Stimulated activated CD4-positive, alpha-beta T cell treated with anti-CD3 and anti-CD28 coated beads, Interleukin-2, amount 100 ng/mL, for 48 hours (primary cell): ENCODE measurements around the gene COL4A3.

Experiments
- DNase-seq, 2 donors: peaks; one replicate each; pipeline ENCODE4 v3.0.0-alpha.2; 2020

The COL4A3 gene

DNA sequence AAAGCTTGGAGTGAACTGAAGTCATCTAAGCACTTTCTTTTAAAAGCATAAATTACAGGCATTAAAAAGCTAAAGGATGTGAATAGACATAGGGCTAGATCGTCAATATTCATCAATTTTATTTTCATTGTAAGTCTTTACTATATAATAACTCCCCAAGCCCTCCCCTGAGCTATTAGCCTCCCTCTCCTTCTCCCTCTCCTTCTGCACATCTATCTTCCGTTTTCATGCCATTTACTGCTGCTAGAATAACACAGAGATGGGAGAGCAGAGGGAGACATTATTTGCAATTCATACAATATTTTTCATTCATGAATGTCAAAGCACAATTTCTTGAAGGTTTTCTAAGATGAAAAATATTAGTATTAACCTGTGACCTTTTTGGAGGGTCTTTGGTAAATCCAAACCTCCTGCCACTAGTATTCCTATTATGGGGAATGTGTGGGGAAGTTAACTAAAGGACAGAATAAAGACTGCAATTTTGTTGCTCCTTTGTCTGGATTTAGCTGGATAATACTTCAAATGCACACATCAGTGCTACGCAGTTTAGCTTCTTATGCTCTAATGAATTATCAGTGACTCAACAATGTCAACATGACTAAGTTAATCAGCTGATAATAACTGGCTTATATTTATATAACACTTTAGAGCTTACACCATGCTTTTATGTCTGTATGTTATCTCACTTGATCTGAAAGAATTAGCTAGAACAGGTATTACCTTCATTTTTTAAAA lies 132.4 kb downstream of the COL4A3 start:
- DNase-seq: no peak

DNA sequence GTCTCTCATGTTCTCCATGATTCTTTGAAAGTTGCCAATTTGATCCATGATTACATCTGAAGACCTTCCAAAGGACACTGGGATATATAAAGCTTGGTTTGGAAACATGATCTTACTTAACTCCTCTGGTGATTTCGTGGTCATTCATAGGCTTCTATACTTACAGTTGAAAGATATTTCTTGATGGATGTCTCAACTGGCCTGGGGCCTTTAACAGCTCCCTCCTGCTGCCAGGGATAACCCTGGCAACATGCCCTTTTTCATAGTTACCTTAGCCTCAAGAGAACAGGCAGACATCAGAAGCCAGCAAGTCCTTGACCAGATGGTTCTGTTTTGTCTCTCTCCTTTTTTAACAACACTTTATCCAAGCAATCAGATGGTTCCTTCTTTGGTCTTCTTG lies 137.1 kb downstream of the COL4A3 start:
- no peak for DNase-seq

DNA sequence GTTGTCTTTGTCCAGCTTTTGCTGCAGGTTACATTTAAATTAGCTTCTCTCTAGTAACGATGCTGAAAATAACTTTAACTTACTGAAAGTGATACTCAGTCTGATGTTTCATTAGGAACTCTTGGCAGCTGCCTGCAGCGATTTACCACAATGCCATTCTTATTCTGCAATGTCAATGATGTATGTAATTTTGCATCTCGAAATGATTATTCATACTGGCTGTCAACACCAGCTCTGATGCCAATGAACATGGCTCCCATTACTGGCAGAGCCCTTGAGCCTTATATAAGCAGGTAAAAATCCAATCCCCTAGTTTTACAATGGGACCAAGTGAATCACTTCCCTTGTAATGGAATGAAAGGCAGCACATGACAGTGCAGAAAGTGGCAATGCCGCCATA lies 144.4 kb downstream of the COL4A3 start:
- DNase-seq: no peak

DNA sequence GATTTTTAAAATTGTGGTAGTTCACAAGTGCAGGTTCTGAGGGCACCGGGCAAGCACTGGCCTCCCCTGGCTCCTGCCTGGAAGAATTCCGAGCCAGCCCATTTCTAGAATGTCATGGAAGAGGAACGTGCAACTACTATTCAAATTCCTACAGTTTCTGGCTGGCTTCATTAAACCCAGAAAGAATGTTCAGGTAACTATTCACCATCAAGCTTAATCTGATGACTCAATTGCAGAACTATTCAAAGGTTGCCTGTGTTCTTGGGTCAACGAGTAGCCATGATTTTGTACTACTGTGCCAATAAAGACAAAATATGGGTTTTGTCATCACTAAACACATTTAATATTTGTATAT lies 146.3 kb downstream of the COL4A3 start:
- no peak for DNase-seq

DNA sequence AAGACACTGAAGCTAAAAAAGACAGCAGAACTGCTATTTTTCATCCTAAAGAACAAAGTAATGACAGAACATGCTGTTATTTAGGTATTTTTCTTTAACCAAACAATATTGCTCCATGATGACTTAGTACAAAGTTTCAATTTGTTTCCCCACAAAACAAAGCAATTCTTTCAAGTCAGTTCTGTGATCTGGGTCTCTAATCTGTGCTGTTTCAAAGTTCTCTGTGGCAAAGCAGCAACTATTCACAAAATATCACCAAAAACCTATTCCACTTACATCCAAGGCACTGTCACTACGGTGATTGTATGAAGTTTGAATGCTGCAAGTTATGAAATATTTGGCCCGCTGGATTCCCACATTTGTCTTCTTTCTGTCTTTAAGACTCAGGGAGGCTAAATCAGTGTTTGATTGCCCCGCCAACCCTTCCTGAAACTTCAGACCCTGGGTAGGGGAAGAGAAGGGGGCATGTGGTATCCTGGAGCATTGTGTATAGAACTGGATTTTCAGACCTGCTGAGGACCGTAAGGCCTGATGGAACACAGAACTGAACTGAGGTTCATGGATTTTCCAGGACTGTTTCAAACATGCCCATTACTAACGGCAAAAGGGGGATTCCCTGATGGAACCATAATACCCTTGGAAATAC lies 147.6 kb downstream of the COL4A3 start:
- no peak for DNase-seq

DNA sequence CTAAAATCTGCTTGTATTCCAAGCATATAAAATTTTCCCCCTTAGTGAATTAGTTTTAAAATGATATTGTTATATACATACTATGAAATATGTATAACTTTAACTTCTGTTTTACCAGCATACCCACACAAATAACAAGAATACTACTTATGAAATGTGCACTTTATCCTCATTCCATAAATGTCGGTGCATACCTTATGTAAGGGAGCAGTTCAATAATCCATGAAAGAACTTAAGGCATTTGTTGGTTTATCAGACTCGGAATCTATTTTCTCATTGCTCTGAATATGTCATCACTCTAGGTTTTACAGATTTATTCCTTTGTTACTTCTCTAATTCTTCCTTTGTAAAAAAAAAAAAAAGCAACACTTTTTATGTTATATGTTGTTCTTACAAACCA lies 148.2 kb downstream of the COL4A3 start:
- DNase-seq: no peak

DNA sequence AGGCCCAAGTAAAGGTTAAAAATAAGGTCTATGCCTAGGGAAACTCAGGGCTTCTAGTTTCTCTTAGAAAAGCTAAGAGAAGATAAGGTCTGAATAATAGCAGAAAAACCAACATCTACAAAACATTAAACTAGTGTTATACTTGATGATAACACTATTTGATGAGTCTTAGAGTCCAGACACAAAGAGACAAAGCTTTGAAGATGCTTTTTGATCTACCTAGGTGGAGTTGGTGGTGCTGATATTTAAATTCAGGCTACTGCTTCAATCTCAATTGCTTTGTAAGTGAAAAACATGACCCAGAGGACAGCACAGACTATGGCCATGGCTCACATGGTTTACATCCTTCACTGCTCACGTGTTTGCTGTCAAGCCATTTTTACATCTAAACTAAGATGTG lies 148.9 kb downstream of the COL4A3 start:
- DNase-seq: no peak

DNA sequence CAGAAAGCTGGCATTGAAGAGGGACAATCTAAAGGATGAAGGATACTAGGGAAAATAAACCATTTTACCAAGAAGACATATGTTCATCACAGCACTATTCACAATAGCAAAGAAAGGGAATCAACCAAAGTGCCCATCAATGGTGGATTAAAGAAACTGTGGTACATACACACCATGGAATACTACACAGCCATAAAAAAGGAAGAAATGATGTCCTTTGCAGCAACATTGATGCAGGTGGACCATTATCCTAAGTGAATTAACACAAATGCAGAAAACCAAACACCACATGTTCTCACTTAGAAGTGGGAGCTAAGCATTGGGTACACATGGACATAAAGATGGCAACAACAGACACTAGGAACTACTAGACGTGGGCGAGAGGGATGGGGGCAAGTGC lies 153.4 kb downstream of the COL4A3 start:
- DNase-seq: no peak

DNA sequence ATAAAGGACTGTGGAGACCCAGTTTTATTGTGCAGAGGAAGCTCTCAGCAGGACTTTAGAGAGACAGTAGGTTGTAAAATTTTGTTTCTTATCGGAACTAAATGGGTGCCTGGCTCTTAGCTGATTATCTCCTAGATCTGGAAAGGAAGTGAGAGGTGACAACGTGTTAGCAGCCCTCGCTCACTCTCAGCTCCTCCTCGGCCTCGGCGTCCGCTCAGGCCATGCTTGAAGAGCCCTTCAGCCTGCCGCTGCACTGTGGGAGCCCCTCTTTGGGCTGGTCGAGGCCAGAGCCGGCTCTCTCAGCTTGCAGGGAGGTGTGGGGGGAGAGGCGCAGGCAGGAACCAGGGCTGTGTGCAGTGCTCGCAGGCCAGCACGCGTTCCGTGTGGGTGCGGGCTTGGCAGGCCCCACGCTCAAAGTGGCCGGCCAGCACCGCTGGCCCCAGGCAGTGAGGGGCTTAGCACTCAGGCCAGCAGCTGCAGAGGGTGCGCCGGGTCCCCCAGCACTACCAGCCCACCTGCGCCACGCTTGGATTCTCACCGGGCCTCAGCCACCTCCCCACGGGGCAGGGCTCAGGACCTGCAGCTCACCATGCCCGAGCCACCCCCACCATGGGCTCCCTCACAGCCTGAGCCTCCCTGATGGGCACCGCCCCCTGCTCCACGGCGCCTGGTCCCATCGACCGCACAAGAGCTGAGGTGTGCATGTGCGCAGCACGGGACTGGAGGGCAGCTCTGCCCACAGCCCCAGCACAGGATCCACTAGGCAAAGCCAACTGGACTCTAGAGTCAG lies 156.1 kb downstream of the COL4A3 start:
- DNase-seq: no peak

DNA sequence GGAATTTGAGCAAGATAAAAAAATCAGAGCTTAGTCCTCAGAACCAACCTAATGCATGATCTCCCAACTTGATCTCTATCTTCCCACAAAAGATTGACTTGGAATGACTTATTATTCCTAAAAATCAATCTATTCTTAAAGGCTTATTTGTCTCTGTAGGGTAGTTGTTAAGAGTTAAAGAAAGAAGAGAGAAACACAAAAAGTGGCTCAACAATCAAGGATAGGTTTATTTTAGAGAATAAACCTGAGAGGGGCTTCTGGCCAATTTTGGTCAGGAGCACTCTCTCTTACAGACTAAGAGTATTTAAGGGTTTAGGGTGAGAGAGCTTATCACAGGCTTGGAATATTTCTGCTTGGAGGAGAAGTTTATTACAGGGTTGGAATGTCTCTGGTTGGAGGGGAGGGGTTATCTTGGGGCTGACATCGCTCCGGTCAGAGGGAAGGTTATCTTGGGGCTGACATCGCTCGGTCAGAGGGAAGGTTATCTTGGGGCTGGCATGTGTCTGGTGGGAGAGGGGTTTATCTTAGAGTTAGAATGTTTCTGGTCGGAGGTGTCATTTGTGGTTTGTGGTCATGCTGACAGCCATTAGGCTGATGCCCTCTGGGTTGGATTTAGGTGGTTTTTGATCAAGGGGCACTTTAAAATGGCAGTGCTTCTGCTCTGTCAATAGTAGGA lies 158.2 kb downstream of the COL4A3 start:
- DNase-seq: no peak

DNA sequence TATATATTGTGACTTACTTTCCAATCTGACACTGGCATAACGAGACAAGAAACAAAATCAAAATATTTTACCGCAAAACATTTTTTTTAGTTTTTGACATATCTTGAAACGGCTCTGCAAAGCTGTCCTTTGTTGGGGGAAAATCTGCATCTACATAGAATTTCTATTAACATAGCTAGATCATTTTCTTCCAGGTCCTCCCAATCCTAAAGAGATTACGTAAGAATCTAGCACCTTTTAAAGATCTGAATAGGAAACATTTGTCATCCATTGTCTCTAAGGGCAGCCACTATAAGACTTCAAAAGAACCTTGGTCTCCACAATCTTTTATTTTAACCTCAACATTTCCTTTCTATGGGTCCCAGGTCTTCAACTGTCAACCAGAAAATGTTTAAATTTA lies 159.4 kb downstream of the COL4A3 start:
- no peak for DNase-seq

DNA sequence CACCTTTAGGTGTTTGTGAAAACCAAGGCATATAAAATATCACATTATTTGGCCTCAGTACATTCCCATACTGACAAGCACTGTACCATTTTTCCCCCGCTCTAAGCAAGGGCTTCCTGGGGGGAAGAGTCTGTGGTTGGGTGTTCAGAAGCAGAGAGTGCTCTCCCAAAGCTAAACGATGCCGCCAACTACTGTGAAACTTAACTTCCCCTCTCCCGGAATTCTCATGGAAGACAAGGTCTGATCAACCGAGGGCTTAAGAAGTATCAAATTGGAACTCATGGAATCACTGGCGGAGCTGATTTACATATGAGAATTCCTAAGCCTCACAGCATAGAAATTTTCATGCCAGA lies 160.2 kb downstream of the COL4A3 start:
- peak in 1 of 2 donors; percentile 2 for DNase-seq

DNA sequence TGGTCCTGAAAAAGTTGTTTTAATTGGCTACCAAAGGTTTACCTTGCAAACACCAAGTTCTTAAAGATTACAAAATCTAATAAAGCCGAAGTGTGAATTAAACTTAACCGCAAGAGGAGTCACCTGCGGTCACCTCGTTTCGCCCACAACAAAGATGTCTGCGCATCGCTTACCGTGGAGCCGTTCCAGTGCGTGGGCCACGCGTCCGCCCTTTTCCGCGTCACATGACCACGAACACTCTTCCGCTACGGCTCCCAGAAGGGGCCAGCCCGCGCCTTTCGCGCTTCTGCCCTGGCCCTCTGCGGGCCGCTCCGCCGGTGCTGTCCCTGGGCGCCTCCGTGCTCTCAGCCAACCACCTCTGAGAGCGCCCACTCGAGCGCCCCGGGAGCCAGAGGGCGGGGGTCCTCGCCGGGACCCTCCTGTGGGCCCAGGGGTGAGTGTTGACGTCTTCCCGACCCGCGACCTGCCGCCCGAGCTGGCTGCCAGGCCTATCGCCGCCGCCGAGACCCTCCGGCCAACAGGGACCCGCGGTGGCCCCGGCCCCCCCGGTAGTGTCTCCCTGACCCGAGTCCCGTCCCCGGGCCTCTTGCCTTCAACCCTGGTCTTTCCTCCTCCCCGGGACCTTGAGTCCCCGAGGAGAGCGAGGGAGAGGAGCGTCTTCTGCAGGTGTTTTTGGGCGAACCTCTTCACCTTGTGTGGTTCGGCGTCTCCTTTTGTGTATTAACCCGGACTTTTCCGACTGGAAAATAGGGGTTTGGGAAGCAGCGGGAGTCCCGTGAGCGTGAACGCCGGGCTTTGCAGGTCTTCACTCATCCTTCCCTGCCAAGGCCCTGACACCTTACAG lies 160.8 kb downstream of the COL4A3 start, which contains the start of gene MFF:
Gene MFF, plus strand, starts transcription at position 257 of the 844 bp plus-strand sequence. CDS start 5,415 bp downstream, outside the sequence.
- peak; percentile 88 to 89 for DNase-seq

DNA sequence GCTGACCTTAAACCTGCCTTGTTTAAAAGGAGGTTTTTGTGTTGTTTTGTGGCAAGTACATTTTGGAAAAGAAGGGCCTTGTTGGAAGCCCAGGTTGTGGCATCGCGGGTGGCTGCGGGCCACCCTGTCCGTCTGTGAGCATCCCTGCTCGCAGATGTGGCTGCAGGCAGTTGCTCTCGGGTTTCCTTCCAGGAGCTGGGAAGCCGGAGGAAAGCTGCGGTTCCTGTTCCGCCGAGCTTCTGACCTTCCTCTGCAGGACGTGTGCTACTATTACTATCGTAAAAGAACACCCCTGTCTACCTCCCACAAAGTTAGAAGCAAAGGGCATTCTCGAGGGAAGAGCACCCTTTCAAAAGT lies 161.4 kb downstream of the COL4A3 start:
- DNase-seq: peak; percentile 1 to 6

DNA sequence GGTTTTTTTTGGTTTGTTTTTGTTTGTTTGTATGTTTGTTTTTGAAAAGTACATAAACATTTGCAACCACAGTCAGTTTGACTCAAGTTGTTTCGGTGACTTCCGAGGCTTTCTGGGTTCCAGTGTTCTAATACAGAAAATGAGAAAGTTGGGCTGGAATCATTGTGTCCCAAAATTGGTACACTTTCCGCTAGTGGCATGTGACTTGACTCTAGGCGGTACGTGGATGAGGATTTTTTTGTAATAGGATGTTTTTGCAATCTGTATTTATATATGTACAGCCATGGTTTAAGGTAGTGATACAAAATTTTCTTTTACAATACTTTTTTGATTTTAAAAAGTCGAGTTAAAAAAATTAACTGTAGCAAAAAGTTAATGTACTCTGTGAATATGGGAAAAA lies 162.4 kb downstream of the COL4A3 start:
- no peak for DNase-seq

DNA sequence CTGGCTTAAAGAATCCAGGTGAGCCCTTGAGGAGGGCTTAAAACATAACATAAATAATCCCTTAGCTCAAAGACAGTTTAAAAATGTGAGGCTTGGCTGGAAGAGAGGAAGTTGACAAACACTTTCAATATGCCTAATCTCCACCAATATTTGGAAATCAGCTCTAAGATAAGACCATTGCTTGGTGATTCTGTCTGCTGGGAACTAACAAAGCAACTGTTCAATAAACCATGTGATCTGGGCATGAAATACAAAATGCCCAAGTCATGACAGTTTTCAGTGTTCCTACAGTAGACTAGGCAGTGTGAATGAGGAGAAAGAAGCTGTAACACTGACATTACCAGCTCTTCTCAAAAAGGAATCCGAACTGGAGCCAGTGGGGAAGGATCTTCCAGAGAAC lies 171.3 kb downstream of the COL4A3 start:
- no peak for DNase-seq

DNA sequence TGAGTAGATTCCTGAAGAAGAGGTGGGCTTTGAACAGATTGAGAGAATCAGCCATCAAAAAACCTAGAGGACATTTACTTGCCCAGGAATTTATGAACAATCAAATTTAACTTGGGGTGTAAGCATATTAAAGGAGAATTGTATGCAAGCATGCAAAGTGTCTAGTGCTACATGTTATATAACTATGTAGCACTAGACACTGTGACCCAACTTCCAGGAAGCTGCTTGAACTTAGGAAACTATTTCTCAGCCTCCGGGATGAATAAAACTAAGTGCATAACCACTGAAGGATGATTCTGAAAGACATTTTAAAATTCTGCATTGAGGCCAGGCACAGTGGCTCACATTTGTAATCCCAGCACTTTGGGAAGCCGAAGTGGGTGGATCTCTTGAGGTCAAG lies 173.0 kb downstream of the COL4A3 start:
- DNase-seq: no peak

DNA sequence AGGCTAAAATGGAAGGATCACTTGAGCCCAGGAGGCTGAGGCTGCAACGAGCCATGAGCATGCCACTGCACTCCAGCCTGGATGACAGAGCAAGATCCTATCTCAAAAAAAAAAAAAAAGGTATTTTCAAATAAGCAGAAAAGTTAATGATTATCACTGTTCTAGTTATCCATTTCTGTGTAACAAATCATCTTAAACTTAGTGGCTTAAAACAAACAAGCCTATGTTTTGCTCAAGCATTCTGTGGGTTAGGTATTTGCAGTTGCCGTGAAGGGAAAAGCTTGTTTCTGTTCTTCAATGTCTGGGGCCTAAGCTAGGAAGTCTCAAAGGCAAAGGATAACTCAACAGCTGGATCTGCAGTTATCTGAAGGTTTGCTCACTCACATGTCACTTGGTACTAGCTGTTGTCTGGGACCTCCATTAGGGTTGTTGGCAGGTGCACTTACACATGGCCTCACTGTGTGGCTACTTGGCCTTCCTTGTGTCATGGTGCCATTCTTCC lies 174.7 kb downstream of the COL4A3 start:
- DNase-seq: no peak

DNA sequence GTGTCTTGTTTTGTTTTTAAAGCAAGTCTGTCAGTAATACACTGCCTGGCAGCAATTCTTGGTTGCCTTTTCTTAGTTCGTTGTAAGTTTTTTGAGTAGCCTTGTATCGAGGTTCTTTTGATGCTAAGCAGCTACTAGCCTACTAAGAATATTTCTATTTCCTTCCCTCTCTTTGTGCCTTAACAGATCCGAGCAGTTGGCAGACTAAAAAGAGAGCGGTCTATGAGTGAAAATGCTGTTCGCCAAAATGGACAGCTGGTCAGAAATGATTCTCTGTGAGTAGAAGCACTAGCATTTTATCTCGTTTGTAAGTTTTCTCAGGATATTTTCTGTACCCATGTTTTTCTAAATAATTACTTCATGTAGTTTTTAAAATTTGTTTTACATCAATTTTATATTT lies 175.7 kb downstream of the COL4A3 start:
- DNase-seq: no peak

DNA sequence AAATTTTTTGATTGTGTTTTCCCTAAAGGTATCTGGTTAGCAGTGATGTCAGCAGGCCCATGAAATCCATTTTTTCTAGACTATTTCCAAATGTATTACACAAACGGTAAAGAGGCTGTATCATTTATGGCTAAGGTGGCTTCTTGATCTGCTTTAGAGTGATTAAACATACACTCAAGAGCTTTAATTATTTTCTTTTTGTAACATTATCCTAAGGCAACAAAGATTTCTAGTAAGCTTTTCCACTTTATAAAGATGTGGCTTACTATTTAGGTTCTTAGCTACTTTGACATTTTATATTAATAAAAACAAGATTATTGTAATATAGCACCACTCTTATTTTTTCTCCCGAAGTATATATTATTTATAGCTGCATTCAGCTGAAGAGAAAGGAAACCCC lies 177.1 kb downstream of the COL4A3 start:
- no peak for DNase-seq

DNA sequence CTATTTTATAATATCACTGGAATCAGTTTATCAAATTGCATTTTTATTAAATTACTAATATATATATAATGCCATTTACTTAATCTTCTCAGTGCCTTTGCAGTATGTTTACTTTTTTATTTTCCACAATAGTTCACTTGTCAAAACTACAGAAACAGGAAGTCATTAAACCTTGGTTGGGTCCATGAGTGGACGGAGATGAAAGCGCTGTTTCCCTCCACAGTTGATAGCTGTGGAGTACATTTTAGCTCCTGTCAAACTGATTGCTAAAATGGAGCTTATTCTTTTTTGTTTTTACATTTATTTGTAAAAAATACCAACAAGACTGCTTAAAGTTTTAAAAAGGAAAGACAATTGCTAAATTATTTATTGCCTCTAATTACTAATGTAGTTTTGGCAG lies 179.8 kb downstream of the COL4A3 start:
- no peak for DNase-seq

DNA sequence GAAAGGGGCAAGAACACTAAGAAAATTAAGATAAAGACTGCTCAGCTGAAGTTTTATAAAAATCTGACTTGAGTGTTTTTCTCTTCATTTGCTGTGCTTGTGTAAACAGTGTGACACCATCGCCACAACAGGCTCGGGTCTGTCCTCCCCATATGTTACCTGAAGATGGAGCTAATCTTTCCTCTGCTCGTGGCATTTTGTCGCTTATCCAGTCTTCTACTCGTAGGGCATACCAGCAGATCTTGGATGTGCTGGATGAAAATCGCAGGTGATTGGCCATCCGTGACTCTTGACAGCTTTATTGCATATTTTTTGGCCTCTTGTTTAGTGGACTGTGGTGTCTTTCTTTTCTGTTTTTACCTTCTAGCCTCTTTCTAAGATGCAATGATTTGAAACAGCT lies 182.7 kb downstream of the COL4A3 start:
- no peak for DNase-seq

DNA sequence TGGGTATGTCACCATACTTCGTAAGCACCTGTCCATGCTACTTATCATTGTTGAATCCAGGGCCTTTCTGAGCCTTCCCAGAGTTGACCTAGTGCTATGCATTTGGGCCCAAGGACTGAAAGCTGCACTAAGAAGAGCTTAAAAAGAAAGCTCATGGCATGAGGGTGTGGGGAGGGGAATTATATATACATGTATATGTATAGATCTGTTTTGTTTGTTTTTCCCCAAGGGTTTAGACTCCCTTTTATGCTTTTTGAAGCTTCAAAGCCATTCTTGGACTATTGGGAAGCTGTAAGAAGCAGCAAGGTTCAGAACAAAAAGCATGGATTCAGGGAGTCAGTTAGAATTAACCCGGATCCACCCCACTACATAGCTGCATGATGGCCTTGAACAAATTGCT lies 183.9 kb downstream of the COL4A3 start:
- DNase-seq: no peak
